Measurements from ENCODE around the gene NT5M.

NT5M gene

GRCh38 chr17:17364338-17364667 lies 61.1 kb downstream of the NT5M start:
- H4K5ac ChIP-seq (ENCODE audit: low read length) = no peak overlapping the region
- H2AK5ac ChIP-seq (ENCODE audit: low read length) = no peak overlapping the region
- no peaks in the 10 kb centered on the region for H3K36me3 ChIP-seq (ENCODE audit: control insufficient read depth, insufficient read depth, low read length)
- WGBS (ENCODE audit: extremely low coverage, insufficient coverage, low lambda C conversion rate) = no CpG with 5 or more reads among the region's 11 CpGs
- H3K4me3 ChIP-seq (ENCODE audit: low read length) = no peak overlapping the region
- no peak overlapping the region for H2BK120ac ChIP-seq (ENCODE audit: low read depth, low read length)
- no peak overlapping the region for H2BK5ac ChIP-seq (ENCODE audit: low read length)
- H3K4ac ChIP-seq (ENCODE audit: low read depth, low read length) = no peak overlapping the region
- no peak overlapping the region for H4K8ac ChIP-seq (ENCODE audit: low read depth, low read length)
- no peaks in the 10 kb centered on the region for H3K4me1 ChIP-seq (ENCODE audit: control insufficient read depth, low read depth, low read length)
- no peaks in the 10 kb centered on the region for H3K27me3 ChIP-seq (ENCODE audit: insufficient read depth, low read length, poor library complexity)
- H3K4me2 ChIP-seq (ENCODE audit: low read length) = no peak overlapping the region
- no peak overlapping the region for H3K56ac ChIP-seq (ENCODE audit: low read length)
- H3K18ac ChIP-seq (ENCODE audit: low read length) = no peak overlapping the region
- H2BK15ac ChIP-seq (replicated peaks; ENCODE audit: low read depth) = no peak overlapping the region
- H3K79me2 ChIP-seq (ENCODE audit: control insufficient read depth, insufficient read depth, low read length) = no peaks in the 10 kb centered on the region
- no peak for DNase-seq
- H3K27ac ChIP-seq (ENCODE audit: low read depth, low read length) = no peak overlapping the region
- no peak overlapping the region for H3K9ac ChIP-seq (ENCODE audit: low read length)
- no peaks in the 10 kb centered on the region for H3K79me1 ChIP-seq (ENCODE audit: low read length)
- H3K23ac ChIP-seq (ENCODE audit: low read length) = no peak overlapping the region

- no peak overlapping the region for H2BK5ac ChIP-seq (ENCODE audit: low read length)
- H3K27ac ChIP-seq (ENCODE audit: low read depth, low read length) = no peak overlapping the region
- H3K56ac ChIP-seq (ENCODE audit: low read length) = no peak overlapping the region
- no peak overlapping the region for H2BK15ac ChIP-seq (replicated peaks; ENCODE audit: low read depth)
- no peaks in the 10 kb centered on the region for H3K36me3 ChIP-seq (ENCODE audit: control insufficient read depth, insufficient read depth, low read length)
- no peak overlapping the region for H2AK5ac ChIP-seq (ENCODE audit: low read length)
- DNase-seq = no peak
- H3K27me3 ChIP-seq (ENCODE audit: insufficient read depth, low read length, poor library complexity) = no peaks in the 10 kb centered on the region
- H3K23ac ChIP-seq (ENCODE audit: low read length) = no peak overlapping the region
- H3K4me1 ChIP-seq (ENCODE audit: control insufficient read depth, low read depth, low read length) = no peaks in the 10 kb centered on the region
- H3K4me3 ChIP-seq (ENCODE audit: low read length) = no peak overlapping the region
- H3K4me2 ChIP-seq (ENCODE audit: low read length) = no peak overlapping the region
- H4K5ac ChIP-seq (ENCODE audit: low read length) = no peak overlapping the region
- no peak overlapping the region for H3K18ac ChIP-seq (ENCODE audit: low read length)
- H4K8ac ChIP-seq (ENCODE audit: low read depth, low read length) = no peak overlapping the region
- WGBS (ENCODE audit: extremely low coverage, insufficient coverage, low lambda C conversion rate) = no CpG with 5 or more reads among the region's 12 CpGs
- H3K9ac ChIP-seq (ENCODE audit: low read length) = no peak overlapping the region
- H3K79me2 ChIP-seq (ENCODE audit: control insufficient read depth, insufficient read depth, low read length) = no peaks in the 10 kb centered on the region
- no peaks in the 10 kb centered on the region for H3K79me1 ChIP-seq (ENCODE audit: low read length)
- no peak overlapping the region for H3K4ac ChIP-seq (ENCODE audit: low read depth, low read length)
- no peak overlapping the region for H2BK120ac ChIP-seq (ENCODE audit: low read depth, low read length)
These were observed 62.4 kb downstream of the NT5M start for GRCh38 chr17:17365476-17366110.

GRCh38 chr17:17366235-17366634 lies 63.1 kb downstream of the NT5M start:
- no peaks in the 10 kb centered on the region for H3K79me1 ChIP-seq (ENCODE audit: low read length)
- H2BK15ac ChIP-seq (replicated peaks; ENCODE audit: low read depth) = no peak overlapping the region
- H4K5ac ChIP-seq (ENCODE audit: low read length) = no peak overlapping the region
- no peak for DNase-seq
- no peak overlapping the region for H3K9ac ChIP-seq (ENCODE audit: low read length)
- no peak overlapping the region for H4K8ac ChIP-seq (ENCODE audit: low read depth, low read length)
- no peak overlapping the region for H2BK5ac ChIP-seq (ENCODE audit: low read length)
- no peaks in the 10 kb centered on the region for H3K4me1 ChIP-seq (ENCODE audit: control insufficient read depth, low read depth, low read length)
- H3K27me3 ChIP-seq (ENCODE audit: insufficient read depth, low read length, poor library complexity) = no peaks in the 10 kb centered on the region
- no peak overlapping the region for H3K4me3 ChIP-seq (ENCODE audit: low read length)
- H3K79me2 ChIP-seq (ENCODE audit: control insufficient read depth, insufficient read depth, low read length) = no peaks in the 10 kb centered on the region
- no peak overlapping the region for H2BK120ac ChIP-seq (ENCODE audit: low read depth, low read length)
- H3K4me2 ChIP-seq (ENCODE audit: low read length) = no peak overlapping the region
- H3K23ac ChIP-seq (ENCODE audit: low read length) = no peak overlapping the region
- no peak overlapping the region for H3K27ac ChIP-seq (ENCODE audit: low read depth, low read length)
- no peak overlapping the region for H3K56ac ChIP-seq (ENCODE audit: low read length)
- H3K18ac ChIP-seq (ENCODE audit: low read length) = no peak overlapping the region
- WGBS (ENCODE audit: extremely low coverage, insufficient coverage, low lambda C conversion rate) = no CpG with 5 or more reads among the region's 1 CpG
- H3K4ac ChIP-seq (ENCODE audit: low read depth, low read length) = no peak overlapping the region
- H2AK5ac ChIP-seq (ENCODE audit: low read length) = no peak overlapping the region
- H3K36me3 ChIP-seq (ENCODE audit: control insufficient read depth, insufficient read depth, low read length) = no peaks in the 10 kb centered on the region

- Histone ChIP-seq H3K4me2 (ENCODE audit: low read length) (no peak overlapping the region), H3K79me1 (ENCODE audit: low read length) (no peaks in the 10 kb centered on the region), H2BK5ac (ENCODE audit: low read length) (no peak overlapping the region), H3K4ac (ENCODE audit: low read depth, low read length) (no peak overlapping the region), H2BK15ac (replicated peaks; ENCODE audit: low read depth) (no peak overlapping the region), H3K4me1 (ENCODE audit: control insufficient read depth, low read depth, low read length) (no peaks in the 10 kb centered on the region), H2BK120ac (ENCODE audit: low read depth, low read length) (no peak overlapping the region), H2AK5ac (ENCODE audit: low read length) (no peak overlapping the region), H3K36me3 (ENCODE audit: control insufficient read depth, insufficient read depth, low read length) (no peaks in the 10 kb centered on the region), H3K56ac (ENCODE audit: low read length) (no peak overlapping the region), H3K27ac (ENCODE audit: low read depth, low read length) (no peak overlapping the region), H3K23ac (ENCODE audit: low read length) (no peak overlapping the region), H3K9ac (ENCODE audit: low read length) (no peak overlapping the region), H3K18ac (ENCODE audit: low read length) (no peak overlapping the region), H3K4me3 (ENCODE audit: low read length) (no peak overlapping the region), H3K27me3 (ENCODE audit: insufficient read depth, low read length, poor library complexity) (no peaks in the 10 kb centered on the region), H4K8ac (ENCODE audit: low read depth, low read length) (no peak overlapping the region), H4K5ac (ENCODE audit: low read length) (no peak overlapping the region), H3K79me2 (ENCODE audit: control insufficient read depth, insufficient read depth, low read length) (no peaks in the 10 kb centered on the region)
- WGBS (ENCODE audit: extremely low coverage, insufficient coverage, low lambda C conversion rate) = no CpG with 5 or more reads among the region's 23 CpGs
- DNase-seq = no peak
These were observed 64.0 kb downstream of the NT5M start for GRCh38 chr17:17366941-17367875.

- Histone ChIP-seq H2AK5ac (ENCODE audit: low read length) (no peak overlapping the region), H3K4me2 (ENCODE audit: low read length) (no peak overlapping the region), H2BK5ac (ENCODE audit: low read length) (no peak overlapping the region), H3K79me2 (ENCODE audit: control insufficient read depth, insufficient read depth, low read length) (no peaks in the 10 kb centered on the region), H3K27ac (ENCODE audit: low read depth, low read length) (no peak overlapping the region), H2BK120ac (ENCODE audit: low read depth, low read length) (no peak overlapping the region), H3K18ac (ENCODE audit: low read length) (no peak overlapping the region), H3K4ac (ENCODE audit: low read depth, low read length) (no peak overlapping the region), H3K4me3 (ENCODE audit: low read length) (no peak overlapping the region), H3K9ac (ENCODE audit: low read length) (no peak overlapping the region), H4K5ac (ENCODE audit: low read length) (no peak overlapping the region), H3K23ac (ENCODE audit: low read length) (no peak overlapping the region), H3K27me3 (ENCODE audit: insufficient read depth, low read length, poor library complexity) (no peaks in the 10 kb centered on the region), H3K79me1 (ENCODE audit: low read length) (no peaks in the 10 kb centered on the region), H3K4me1 (ENCODE audit: control insufficient read depth, low read depth, low read length) (no peaks in the 10 kb centered on the region), H3K56ac (ENCODE audit: low read length) (no peak overlapping the region), H4K8ac (ENCODE audit: low read depth, low read length) (no peak overlapping the region), H2BK15ac (replicated peaks; ENCODE audit: low read depth) (no peak overlapping the region), H3K36me3 (ENCODE audit: control insufficient read depth, insufficient read depth, low read length) (no peaks in the 10 kb centered on the region)
- no CpG with 5 or more reads among the region's 5 CpGs for WGBS (ENCODE audit: extremely low coverage, insufficient coverage, low lambda C conversion rate)
- DNase-seq = no peak
These were observed 64.8 kb downstream of the NT5M start for GRCh38 chr17:17367931-17368330.
